Pancreas (tissue), 10 donors: ENCODE results near the gene IL22RA2. TPM values are rescaled to one million over a fixed set of nuclear protein-coding genes. Genes with fewer than 3 reads are reported as not detected.
"Not testable (repeated sequence)": the region's sequence is repeated elsewhere in the genome, so short reads cannot be mapped to it uniquely, and the experiment has no call there.

ENCODE experiments used
- ATAC-seq, 4 donors: fragments of 200-7000 bp; cut with Tn5 transposase; one replicate each; pipeline versions ENCODE4 v1.8.0 to v1.9.1; 2020; ENCODE audit warnings: mild to moderate bottlenecking in 4 of 4, moderate library complexity in 4 of 4
- DNase-seq, 6 donors: peaks; one replicate each; pipeline ENCODE4 v3.0.0-alpha.2; 2020
- FAIRE-seq: peaks from 2 replicates; lab custom pipeline; 2012; peaks lifted over from hg19 to GRCh38; lab: Jason Lieb, UNC
- H3K27ac ChIP-seq, 4 donors: fragments of 200-600 bp; sonication (generic); 1 replicate in 3 of 4; 2 replicates in 1 of 4; pipeline versions ENCODE4 v1.5.0 to v1.8.0; 2020
- H3K27me3 ChIP-seq, 4 donors: fragments of 200-600 bp; one replicate each; pipeline ENCODE4 v1.8.0; 2021
- H3K36me3 ChIP-seq, 3 donors: fragments of 200-600 bp; sonication (generic) in 1 of 3; one replicate each; pipeline versions ENCODE4 v1.5.0 to v1.8.0; 2020 to 2021
- H3K4me1 ChIP-seq, 3 donors: fragments of 200-600 bp; one replicate each; pipeline ENCODE4 v1.8.0; 2021
- H3K4me3 ChIP-seq, 4 donors: fragments of 200-600 bp; sonication (generic) in 2 of 4; one replicate each; pipeline versions ENCODE4 v1.5.0 to v1.8.0; 2020 to 2021
- H3K9me3 ChIP-seq, 4 donors: fragments of 200-600 bp; one replicate each; pipeline ENCODE4 v1.8.0; 2021
- CTCF ChIP-seq, 4 donors: fragments of 200-600 bp; sonication (generic) in 3 of 4; IDR thresholded peaks; one replicate each; pipeline versions ENCODE4 v1.5.0 to v1.8.0; 2021; ENCODE audit warnings: antibody characterized with exemption in 4 of 4
- WGBS, 2 donors: extraction: QIAGEN DNeasy Blood & Tissue Kit; methylation state at CpG; one replicate each; pipeline ENCODE4 v1.1.7; 2013; 5-methylcytosine and 5-hydroxymethylcytosine counted together
- intact Hi-C, 3 donors: fragments of 100-400 bp; cut with DNase I; formaldehyde crosslinking; loops; one replicate each; pipeline versions ENCODE4 v1.11.1 to v1.14.2; 2022
- polyA plus RNA-seq, 2 donors: library from polyadenylated mRNA; stranded (reverse); fragments of 200-250 nt; gene quantifications; one replicate each; pipeline ENCODE4 v1.2.3, GENCODE V29; 2013
- total RNA-seq, 6 donors: library from RNA; stranded (reverse); fragmentation: NEBNext Ultra II Directional in 4 of 6; extraction: Animal tissue kit (Norgen Biotek cat#: 25700) in 4 of 6; gene quantifications; one replicate each; pipeline versions ENCODE4 v1.2.1 to v1.2.4, GENCODE V29; 2021 to 2023
- donor health status: healthy with polysubstance abuse.
- donor health status: DM: no; HTN: no; CAD: no; lungs with moderate emphysema.
- donor health status: DM: no; HTN: no; CAD: no.
- donor health status: control.
- donor health status: control.
- donor health status: Bipolar disorder and iron deficiency.
- donor health status: DM: yes; HTN: yes; CAD: no.
- donor health status: DM: no; HTN: no; CAD: no.
- donor health status: DM: no; HTN: no; CAD: no.
- donor health status: DM: yes; HTN: yes; CAD: no.

IL22RA2 gene
- total and polyA plus RNA-seq, 8 donors = 0.06 TPM; not detected in 7

GRCh38 chr6:137111296-137112066 lies 62.0 kb downstream of the IL22RA2 start:
- DNase-seq = no peak
- no peaks in the 10 kb centered on the region for H3K27me3 ChIP-seq
- H3K4me3 ChIP-seq = no peak overlapping the region
- no peaks in the 10 kb centered on the region for H3K9me3 ChIP-seq
- no peak for FAIRE-seq
- WGBS, 2 donors = 86 to 94% methylated on average over 2 of the region's 2 CpGs
- no peaks in the 10 kb centered on the region for H3K4me1 ChIP-seq
- H3K36me3 ChIP-seq = no peaks in the 10 kb centered on the region
- H3K27ac ChIP-seq = no peak overlapping the region
- intact Hi-C loops = no loop called here
- no peak for TF ChIP-seq CTCF (IDR thresholded peaks at IDR 0.05)
- ATAC-seq = no peak

- FAIRE-seq = no peak
- Histone ChIP-seq H3K4me1 (no peaks in the 10 kb centered on the region), H3K9me3 (no peaks in the 10 kb centered on the region), H3K36me3 (no peaks in the 10 kb centered on the region), H3K27ac (no peak overlapping the region), H3K27me3 (no peaks in the 10 kb centered on the region), H3K4me3 (no peak overlapping the region)
- no peak for TF ChIP-seq CTCF (IDR thresholded peaks at IDR 0.05)
- no peak for ATAC-seq
- intact Hi-C loops = no loop called here
- DNase-seq = no peak
- WGBS, 2 donors = 30 to 32% methylated on average over 1 of the region's 1 CpG
These were observed 65.7 kb downstream of the IL22RA2 start for GRCh38 chr6:137107767-137108105.

GRCh38 chr6:137107047-137107766 lies 66.2 kb downstream of the IL22RA2 start:
- FAIRE-seq, H3K9me3 ChIP-seq, H3K4me1 ChIP-seq, H3K36me3 ChIP-seq, intact Hi-C loops, H3K27me3 ChIP-seq, H3K27ac ChIP-seq, DNase-seq, H3K4me3 ChIP-seq: not testable (repeated sequence)
- peak in 3 of 4 donors; percentile 40 to 80 (median 74) for ATAC-seq
- WGBS, 2 donors = 75 to 78% methylated on average over 6 of the region's 6 CpGs

- FAIRE-seq (no peak), ATAC-seq (no peak), DNase-seq (no peak)
- no peak for TF ChIP-seq CTCF (IDR thresholded peaks at IDR 0.05)
- Histone ChIP-seq H3K9me3 (no peaks in the 10 kb centered on the region), H3K27ac (no peak overlapping the region), H3K36me3 (no peaks in the 10 kb centered on the region), H3K27me3 (no peaks in the 10 kb centered on the region), H3K4me1 (no peaks in the 10 kb centered on the region), H3K4me3 (no peak overlapping the region)
- intact Hi-C loops = no loop called here
- WGBS, 2 donors = 94 to 98% methylated on average over 3 of the region's 3 CpGs
These were observed 67.3 kb downstream of the IL22RA2 start for GRCh38 chr6:137106183-137106582.

- Histone ChIP-seq H3K27me3 (no peaks in the 10 kb centered on the region), H3K27ac (no peak overlapping the region), H3K9me3 (no peaks in the 10 kb centered on the region), H3K4me1 (no peaks in the 10 kb centered on the region), H3K36me3 (no peaks in the 10 kb centered on the region), H3K4me3 (no peak overlapping the region)
- DNase-seq = no peak
- FAIRE-seq = no peak
- intact Hi-C loops = no loop called here
- WGBS, 2 donors = 66 to 76% methylated on average over 4 of the region's 4 CpGs
- peak in 1 of 4 donors; percentile 17 for ATAC-seq
- TF ChIP-seq CTCF (IDR thresholded peaks at IDR 0.05) = no peak
These were observed 68.1 kb downstream of the IL22RA2 start for GRCh38 chr6:137105375-137105774.
